Activated T-cell treated with anti-CD3 and anti-CD28 coated beads for 1 hour (primary cell): ENCODE data around the gene MDP1.
A peak's percentile ranks its signal among the peaks of the same experiment; 100 is the strongest.
"Not testable (repeated sequence)": the region's sequence is repeated elsewhere in the genome, so short reads cannot be mapped to it uniquely, and the experiment has no call there.

Experiments used
- DNase-seq: peaks from one replicate; pipeline ENCODE4 v3.0.0-alpha.2; 2020; ENCODE audit warnings: low read depth

Gene MDP1

GRCh38 chr14:24250354-24250753 lies 34.5 kb upstream of the MDP1 start:
- DNase-seq: no peak

GRCh38 chr14:24249230-24250021 lies 33.6 kb upstream of the MDP1 start:
- no peak for DNase-seq

- no peak for DNase-seq
Measured at GRCh38 chr14:24247422-24247821, 31.6 kb upstream of the MDP1 start.

DNA sequence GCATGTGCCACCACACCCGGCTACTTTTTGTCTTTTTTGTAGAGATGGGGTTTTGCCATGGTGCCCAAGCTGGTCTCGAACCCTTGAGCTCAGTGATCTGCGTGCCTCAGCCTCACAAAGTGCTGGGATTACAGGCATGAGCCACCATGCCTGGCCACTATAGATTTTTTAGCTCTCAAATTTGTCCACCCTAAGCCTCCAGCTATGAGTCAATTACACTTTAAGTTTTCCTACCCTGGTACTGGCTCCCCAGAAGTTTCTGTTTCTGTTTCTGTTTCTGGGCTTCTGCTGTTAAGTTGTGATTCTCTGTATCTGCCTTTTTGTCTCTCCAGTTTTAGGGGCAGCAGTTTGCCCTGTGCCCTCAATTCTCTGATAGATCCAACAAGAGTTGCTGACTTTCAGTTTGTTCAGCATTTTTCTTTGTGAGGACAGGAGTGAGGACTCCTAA lies 30.9 kb upstream of the MDP1 start:
- DNase-seq: no peak

GRCh38 chr14:24245350-24245749 lies 29.5 kb upstream of the MDP1 start:
- not testable (repeated sequence) for DNase-seq

- no peak for DNase-seq
Measured at GRCh38 chr14:24243336-24243836, 27.5 kb upstream of the MDP1 start.

- DNase-seq: peak; percentile 92
Measured at GRCh38 chr14:24241829-24242443, 26.1 kb upstream of the MDP1 start.

- no peak for DNase-seq
Measured at GRCh38 chr14:24240110-24240918, 24.4 kb upstream of the MDP1 start.

DNA sequence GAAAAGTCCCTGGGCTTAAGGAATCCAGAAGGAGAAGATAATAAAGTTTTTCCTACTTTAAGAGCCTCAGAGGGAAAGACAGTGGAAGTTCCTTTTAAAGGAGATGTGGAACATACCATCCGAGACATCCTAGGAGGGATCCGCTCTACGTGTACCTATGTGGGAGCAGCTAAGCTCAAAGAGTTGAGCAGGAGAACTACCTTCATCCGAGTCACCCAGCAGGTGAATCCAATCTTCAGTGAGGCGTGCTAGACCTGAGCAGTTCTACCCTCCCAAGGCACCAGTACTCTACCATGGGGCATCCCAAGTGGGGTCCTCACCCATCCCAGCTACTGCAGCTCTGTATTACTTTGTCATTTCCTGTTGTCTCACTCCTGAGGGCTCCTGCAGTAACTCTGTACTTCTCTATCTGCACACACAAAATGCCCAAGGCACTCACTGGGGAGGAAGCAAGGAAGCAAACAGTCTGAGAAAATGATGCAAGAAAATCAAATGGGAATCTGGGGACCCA lies 22.7 kb upstream of the MDP1 start:
- no peak for DNase-seq

- DNase-seq: no peak
Measured at GRCh38 chr14:24238123-24238522, 22.3 kb upstream of the MDP1 start.

- no peak for DNase-seq
Measured at GRCh38 chr14:24237463-24237955, 21.6 kb upstream of the MDP1 start.

GRCh38 chr14:24236689-24237462 lies 21.0 kb upstream of the MDP1 start:
- no peak for DNase-seq

- DNase-seq: no peak
Measured at GRCh38 chr14:24235804-24236688, 20.2 kb upstream of the MDP1 start.

- no peak for DNase-seq
Measured at GRCh38 chr14:24234095-24235005, 18.5 kb upstream of the MDP1 start.

- DNase-seq: no peak
Measured at GRCh38 chr14:24233538-24233866, 17.6 kb upstream of the MDP1 start.

GRCh38 chr14:24232645-24233537 lies 17.0 kb upstream of the MDP1 start, which contains the start of gene GMPR2:
TSS of gene GMPR2 (plus strand) at chr14:24232929. CDS start at chr14:24233254, 325 bp downstream.
- DNase-seq: no peak

GRCh38 chr14:24232121-24232644 lies 16.3 kb upstream of the MDP1 start, which contains the start of gene NEDD8:
TSS of gene NEDD8 (minus strand) at chr14:24232367. CDS start at chr14:24232267, 100 bp downstream.
- peak; percentile 80 for DNase-seq
